Measurements from ENCODE around the gene TDRD5.
"Not testable (repeated sequence)": the region's sequence is repeated elsewhere in the genome, so short reads cannot be mapped to it uniquely, and the experiment has no call there.

The TDRD5 gene

DNA sequence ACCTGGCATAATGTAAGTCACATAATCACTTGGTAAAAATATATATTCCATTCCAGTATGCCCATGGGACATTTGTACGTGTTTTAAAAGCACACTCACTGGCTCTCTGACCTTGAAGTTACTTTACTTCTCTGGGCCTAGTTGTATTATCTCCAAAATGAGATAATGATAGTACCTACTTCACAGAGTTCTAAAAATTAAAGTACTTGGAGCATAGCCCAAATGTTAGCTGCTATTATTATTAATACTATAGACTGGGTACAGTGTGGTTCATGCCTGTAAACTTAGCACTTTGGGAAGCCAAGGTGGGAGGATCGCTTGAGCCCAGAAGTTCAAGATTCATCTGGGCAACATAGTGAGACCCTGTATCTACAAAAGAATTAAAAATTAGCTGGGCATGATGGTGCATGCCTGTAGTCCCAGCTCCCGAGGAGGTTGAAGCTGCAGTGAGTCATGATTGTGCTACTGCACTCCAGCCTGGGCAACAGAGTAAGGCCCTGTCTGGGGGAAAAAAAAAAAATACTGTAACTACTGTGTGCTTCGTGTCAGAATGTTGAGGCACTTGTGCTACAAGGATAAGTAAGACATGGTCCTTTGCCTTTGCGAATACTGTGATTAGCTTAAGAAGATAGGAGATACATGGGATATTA, 45.7 kb downstream of the TDRD5 start:
- TF ChIP-seq, protein P1, sequence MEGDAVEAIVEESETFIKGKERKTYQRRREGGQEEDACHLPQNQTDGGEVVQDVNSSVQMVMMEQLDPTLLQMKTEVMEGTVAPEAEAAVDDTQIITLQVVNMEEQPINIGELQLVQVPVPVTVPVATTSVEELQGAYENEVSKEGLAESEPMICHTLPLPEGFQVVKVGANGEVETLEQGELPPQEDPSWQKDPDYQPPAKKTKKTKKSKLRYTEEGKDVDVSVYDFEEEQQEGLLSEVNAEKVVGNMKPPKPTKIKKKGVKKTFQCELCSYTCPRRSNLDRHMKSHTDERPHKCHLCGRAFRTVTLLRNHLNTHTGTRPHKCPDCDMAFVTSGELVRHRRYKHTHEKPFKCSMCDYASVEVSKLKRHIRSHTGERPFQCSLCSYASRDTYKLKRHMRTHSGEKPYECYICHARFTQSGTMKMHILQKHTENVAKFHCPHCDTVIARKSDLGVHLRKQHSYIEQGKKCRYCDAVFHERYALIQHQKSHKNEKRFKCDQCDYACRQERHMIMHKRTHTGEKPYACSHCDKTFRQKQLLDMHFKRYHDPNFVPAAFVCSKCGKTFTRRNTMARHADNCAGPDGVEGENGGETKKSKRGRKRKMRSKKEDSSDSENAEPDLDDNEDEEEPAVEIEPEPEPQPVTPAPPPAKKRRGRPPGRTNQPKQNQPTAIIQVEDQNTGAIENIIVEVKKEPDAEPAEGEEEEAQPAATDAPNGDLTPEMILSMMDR (conservative IDR thresholded peaks at IDR 0.05; ENCODE audit: low read depth), result no peak
- POLR2A ChIA-PET (ENCODE audit: low non-redundant PET), result interaction anchor here (0.6 kb wide), 1 partner anchor 303 kb away, joined by 3 read pairs; no protein-coding TSS in a partner anchor
- H3K27ac ChIP-seq, result no peak overlapping the region
- DNase-seq (ENCODE audit: low spot score), result no peak
- CTCF ChIA-PET, result interaction anchor here (0.6 kb wide), 1 partner anchor 14 kb away, joined by 7 read pairs; no protein-coding TSS in a partner anchor

DNA sequence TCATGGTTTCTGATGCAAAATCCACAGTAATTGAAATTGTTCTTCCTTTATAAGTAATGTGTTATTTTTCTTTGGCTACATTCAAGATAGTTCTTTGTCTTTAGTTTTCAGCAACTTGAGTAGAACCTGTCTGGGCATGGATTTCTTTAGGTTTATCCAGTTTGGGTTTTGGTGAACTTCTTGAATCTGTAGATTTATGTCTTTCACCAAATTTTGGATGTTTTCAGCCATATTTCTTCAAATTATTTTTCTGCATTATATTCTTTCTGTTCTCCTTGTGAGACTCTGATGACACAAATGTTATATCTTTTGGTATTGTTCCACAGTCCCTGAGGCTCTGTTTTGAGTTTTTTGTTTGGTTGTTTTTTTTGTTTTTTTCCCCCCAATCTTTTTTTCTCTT, 69.4 kb downstream of the TDRD5 start:
- no peak overlapping the region for H3K27ac ChIP-seq
- ChIA-PET CTCF (no interaction called here), POLR2A (ENCODE audit: low non-redundant PET) (no interaction called here)
- TF ChIP-seq, protein P1 (conservative IDR thresholded peaks at IDR 0.05; ENCODE audit: low read depth), result no peak
- DNase-seq (ENCODE audit: low spot score), result no peak

DNA sequence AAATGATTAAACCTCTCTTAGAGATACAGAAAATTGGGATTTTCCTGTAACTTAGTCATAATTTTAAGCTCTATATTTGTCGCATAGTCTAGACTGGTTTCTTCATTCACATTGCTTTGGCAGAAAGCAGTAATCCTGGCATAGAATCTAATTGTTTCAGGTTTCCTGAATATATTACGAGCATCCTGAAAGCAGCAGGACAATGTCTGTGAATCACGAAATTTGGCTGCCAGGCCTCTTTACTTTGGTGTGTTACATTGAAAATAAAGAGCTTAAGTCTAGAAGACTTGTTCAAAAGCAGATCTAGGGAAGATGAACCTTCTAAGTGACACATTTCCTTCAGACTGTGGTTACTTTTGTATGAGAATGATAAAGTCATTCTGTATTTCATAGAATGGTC, 72.2 kb downstream of the TDRD5 start:
- no peak for DNase-seq (ENCODE audit: low spot score)
- POLR2A ChIA-PET (ENCODE audit: low non-redundant PET), result no interaction called here
- no peak overlapping the region for H3K27ac ChIP-seq
- TF ChIP-seq, protein P1 (conservative IDR thresholded peaks at IDR 0.05; ENCODE audit: low read depth), result no peak
- CTCF ChIA-PET, result no interaction called here

DNA sequence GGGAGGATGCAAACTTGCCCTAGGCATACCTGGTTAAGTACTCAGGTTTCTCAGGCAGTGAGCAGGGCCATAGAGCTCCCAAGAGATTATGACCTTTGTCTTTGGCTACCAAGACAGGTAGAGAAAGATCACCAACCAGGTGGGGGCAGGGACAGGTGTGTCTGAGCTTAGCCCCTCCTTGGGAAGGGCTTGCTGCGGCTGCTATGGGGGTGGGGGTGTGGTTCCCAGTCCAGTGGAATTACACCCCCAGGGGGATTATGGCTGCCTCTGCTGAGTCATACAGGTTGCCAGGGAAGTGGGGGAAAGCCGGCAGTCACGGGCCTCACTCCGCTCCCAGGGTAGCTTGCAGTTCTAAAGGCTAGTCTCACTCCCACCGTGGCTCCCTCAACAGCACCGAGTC, 86.2 kb downstream of the TDRD5 start:
- H3K27ac ChIP-seq, result no peak overlapping the region
- TF ChIP-seq, protein P1 (conservative IDR thresholded peaks at IDR 0.05; ENCODE audit: low read depth), result no peak
- no peak for DNase-seq (ENCODE audit: low spot score)
- ChIA-PET POLR2A (ENCODE audit: low non-redundant PET) (no interaction called here), CTCF (interaction anchor here (0.5 to 1.2 kb wide), 3 partner anchors 28 to 137 kb away, joined by 3 to 6 read pairs (median 4); no protein-coding TSS in a partner anchor)

DNA sequence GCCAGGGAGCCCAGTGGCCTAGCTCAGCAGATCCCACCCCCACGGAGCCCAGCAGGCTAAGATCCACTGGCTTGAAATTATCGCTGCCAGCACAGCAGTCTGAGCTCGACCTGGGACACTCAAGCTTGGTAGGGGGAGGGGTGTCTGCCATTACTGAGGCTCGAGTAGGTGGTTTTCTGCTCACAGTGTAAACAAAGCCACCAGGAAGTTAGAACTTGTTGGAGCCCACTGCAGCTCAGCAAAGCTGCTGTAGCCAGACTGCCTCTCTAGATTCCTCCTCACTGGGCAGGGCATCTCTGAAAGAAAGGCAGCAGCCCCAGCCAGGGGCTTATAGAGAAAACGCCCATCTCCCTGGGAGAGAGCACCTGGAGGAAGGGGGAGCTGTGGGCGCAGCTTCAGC, 102.9 kb downstream of the TDRD5 start:
- DNase-seq (ENCODE audit: low spot score); H3K27ac ChIP-seq; POLR2A ChIA-PET (ENCODE audit: low non-redundant PET); CTCF ChIA-PET: not testable (repeated sequence)

DNA sequence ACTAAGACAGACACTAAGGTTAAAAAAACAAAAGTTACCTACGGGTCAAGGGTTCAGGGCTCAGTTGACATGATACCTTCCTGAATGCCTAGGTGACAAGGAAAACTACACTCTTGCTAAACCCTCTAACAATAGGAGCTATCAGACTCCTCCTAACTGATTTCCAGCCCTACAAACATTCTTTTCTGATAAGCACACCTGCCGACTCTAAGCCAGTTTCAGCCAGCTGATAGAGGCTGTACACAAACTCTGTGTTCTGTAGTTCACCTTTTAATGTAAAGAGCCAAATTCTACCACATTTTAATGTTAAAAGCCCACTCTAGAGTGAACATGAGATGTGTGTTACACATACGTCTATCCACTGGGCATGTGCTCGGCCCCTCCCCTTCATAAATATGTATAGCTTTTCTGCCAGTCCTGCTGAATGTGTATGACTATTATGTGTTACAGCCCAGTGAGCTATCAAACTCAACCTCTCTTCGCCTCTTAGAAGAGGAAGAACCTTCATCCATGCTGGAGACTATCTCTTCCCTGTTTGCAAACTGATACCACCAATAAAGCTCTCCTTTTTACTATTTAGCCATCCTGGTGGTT, 111.4 kb downstream of the TDRD5 start:
- TF ChIP-seq, protein P1 (conservative IDR thresholded peaks at IDR 0.05; ENCODE audit: low read depth), result no peak
- POLR2A ChIA-PET (ENCODE audit: low non-redundant PET), result no interaction called here
- CTCF ChIA-PET, result interaction anchor here (0.6 to 1.8 kb wide), 3 partner anchors 14 to 112 kb away, joined by 3 to 6 read pairs (median 5); no protein-coding TSS in a partner anchor
- no peak overlapping the region for H3K27ac ChIP-seq
- DNase-seq (ENCODE audit: low spot score), result no peak

DNA sequence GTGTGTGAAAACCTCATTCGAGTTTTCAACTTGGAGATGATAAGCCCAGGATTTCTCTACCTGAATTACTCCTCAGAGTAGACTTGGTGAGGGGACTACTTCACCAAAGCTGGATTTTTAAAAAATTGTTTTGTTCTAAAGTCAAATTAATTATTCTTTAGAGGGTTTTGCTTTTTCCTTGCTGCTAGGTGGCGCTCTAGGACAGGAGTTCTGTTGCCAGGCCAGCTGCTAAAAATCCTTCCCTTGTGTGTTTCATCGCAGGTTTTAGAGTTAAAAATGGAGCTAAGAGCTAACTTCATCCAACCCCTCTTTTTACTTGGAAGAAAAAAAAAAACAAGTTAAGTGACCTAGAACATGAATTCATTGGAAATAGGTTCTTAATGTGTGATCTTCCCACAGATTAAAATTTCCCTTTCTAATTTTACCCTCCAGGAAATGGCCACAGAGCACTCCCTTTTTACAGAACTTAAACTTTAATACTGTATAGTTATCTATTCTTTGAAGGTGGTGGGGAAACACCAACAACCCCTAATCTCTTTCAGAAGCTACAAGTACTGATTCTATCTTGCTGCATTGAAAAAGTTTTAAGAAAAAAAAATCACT, 114.8 kb downstream of the TDRD5 start:
- peak; percentile 54 for DNase-seq (ENCODE audit: low spot score)
- no peak overlapping the region for H3K27ac ChIP-seq
- ChIA-PET POLR2A (ENCODE audit: low non-redundant PET) (no interaction called here), CTCF (interaction anchor here (0.6 to 3.0 kb wide), 18 partner anchors 15 to 1098 kb away, joined by 3 to 85 read pairs (median 4); no protein-coding TSS in a partner anchor)
- TF ChIP-seq, protein P1 (conservative IDR thresholded peaks at IDR 0.05; ENCODE audit: low read depth), result peak; percentile 75
